Measurements from ENCODE around the gene GAL.

Gene GAL

GRCh38 chr11:68721075-68721474 lies 36.7 kb downstream of the GAL start:
- 89% methylated on average over 2 of the region's 2 CpGs for WGBS
- Histone ChIP-seq H3K27ac (ENCODE audit: low read depth, low read length) (no peak overlapping the region), H3K9me3 (ENCODE audit: insufficient read depth, low read depth, low read length) (peaks cover 3% of the 10 kb centered on the region; the same call in 1 of the 2 replicates), H3K36me3 (ENCODE audit: insufficient read depth, low read length) (no peaks in the 10 kb centered on the region), H3K9ac (ENCODE audit: low read depth, low read length) (no peak overlapping the region), H3K4me1 (ENCODE audit: insufficient read depth, low read length) (no peaks in the 10 kb centered on the region), H3K27me3 (ENCODE audit: insufficient read depth, low read length) (no peaks in the 10 kb centered on the region), H3K4me3 (ENCODE audit: low read length) (no peak overlapping the region)

- WGBS: 100% methylated on average over 1 of the region's 1 CpG
- Histone ChIP-seq H3K9ac (ENCODE audit: low read depth, low read length) (no peak overlapping the region), H3K27ac (ENCODE audit: low read depth, low read length) (no peak overlapping the region), H3K4me3 (ENCODE audit: low read length) (no peak overlapping the region), H3K36me3 (ENCODE audit: insufficient read depth, low read length) (no peaks in the 10 kb centered on the region), H3K4me1 (ENCODE audit: insufficient read depth, low read length) (no peaks in the 10 kb centered on the region), H3K27me3 (ENCODE audit: insufficient read depth, low read length) (no peaks in the 10 kb centered on the region), H3K9me3 (ENCODE audit: insufficient read depth, low read depth, low read length) (peaks cover 3% of the 10 kb centered on the region; the same call in 1 of the 2 replicates)
Observed at GRCh38 chr11:68722143-68722542, 37.8 kb downstream of the GAL start.

- Histone ChIP-seq H3K36me3 (ENCODE audit: insufficient read depth, low read length) (no peaks in the 10 kb centered on the region), H3K4me1 (ENCODE audit: insufficient read depth, low read length) (no peaks in the 10 kb centered on the region), H3K9ac (ENCODE audit: low read depth, low read length) (no peak overlapping the region), H3K4me3 (ENCODE audit: low read length) (no peak overlapping the region), H3K27me3 (ENCODE audit: insufficient read depth, low read length) (no peaks in the 10 kb centered on the region), H3K27ac (ENCODE audit: low read depth, low read length) (no peak overlapping the region), H3K9me3 (ENCODE audit: insufficient read depth, low read depth, low read length) (peaks cover 3% of the 10 kb centered on the region; the same call in 1 of the 2 replicates)
- 88% methylated on average over 4 of the region's 4 CpGs for WGBS
Observed at GRCh38 chr11:68724293-68724692, 39.9 kb downstream of the GAL start.

GRCh38 chr11:68727783-68728182 lies 43.4 kb downstream of the GAL start:
- Histone ChIP-seq H3K9me3 (ENCODE audit: insufficient read depth, low read depth, low read length) (no peaks in the 10 kb centered on the region), H3K36me3 (ENCODE audit: insufficient read depth, low read length) (no peaks in the 10 kb centered on the region), H3K27me3 (ENCODE audit: insufficient read depth, low read length) (no peaks in the 10 kb centered on the region), H3K4me3 (ENCODE audit: low read length) (no peak overlapping the region), H3K9ac (ENCODE audit: low read depth, low read length) (no peak overlapping the region), H3K4me1 (ENCODE audit: insufficient read depth, low read length) (no peaks in the 10 kb centered on the region), H3K27ac (ENCODE audit: low read depth, low read length) (no peak overlapping the region)
- WGBS: 84% methylated on average over 6 of the region's 6 CpGs

- Histone ChIP-seq H3K36me3 (ENCODE audit: insufficient read depth, low read length) (peaks cover 22% of the 10 kb centered on the region; the same call in 1 of the 2 replicates), H3K4me1 (ENCODE audit: insufficient read depth, low read length) (no peaks in the 10 kb centered on the region), H3K4me3 (ENCODE audit: low read length) (no peak overlapping the region), H3K9ac (ENCODE audit: low read depth, low read length) (no peak overlapping the region), H3K27me3 (ENCODE audit: insufficient read depth, low read length) (no peaks in the 10 kb centered on the region), H3K9me3 (ENCODE audit: insufficient read depth, low read depth, low read length) (no peaks in the 10 kb centered on the region), H3K27ac (ENCODE audit: low read depth, low read length) (no peak overlapping the region)
- WGBS: 95% methylated on average over 7 of the region's 7 CpGs
Observed at GRCh38 chr11:68734111-68734510, 49.8 kb downstream of the GAL start.

GRCh38 chr11:68735125-68735524 lies 50.8 kb downstream of the GAL start:
- WGBS: 95% methylated on average over 6 of the region's 6 CpGs
- H3K9me3 ChIP-seq (ENCODE audit: insufficient read depth, low read depth, low read length): no peaks in the 10 kb centered on the region
- H3K27me3 ChIP-seq (ENCODE audit: insufficient read depth, low read length): no peaks in the 10 kb centered on the region
- no peak overlapping the region for H3K4me3 ChIP-seq (ENCODE audit: low read length)
- H3K27ac ChIP-seq (ENCODE audit: low read depth, low read length): no peak overlapping the region
- H3K36me3 ChIP-seq (ENCODE audit: insufficient read depth, low read length): peaks cover 22% of the 10 kb centered on the region; the same call in 1 of the 2 replicates
- no peaks in the 10 kb centered on the region for H3K4me1 ChIP-seq (ENCODE audit: insufficient read depth, low read length)
- no peak overlapping the region for H3K9ac ChIP-seq (ENCODE audit: low read depth, low read length)

- Histone ChIP-seq H3K9me3 (ENCODE audit: insufficient read depth, low read depth, low read length) (no peaks in the 10 kb centered on the region), H3K4me3 (ENCODE audit: low read length) (no peak overlapping the region), H3K9ac (ENCODE audit: low read depth, low read length) (no peak overlapping the region), H3K27me3 (ENCODE audit: insufficient read depth, low read length) (no peaks in the 10 kb centered on the region), H3K27ac (ENCODE audit: low read depth, low read length) (no peak overlapping the region), H3K4me1 (ENCODE audit: insufficient read depth, low read length) (no peaks in the 10 kb centered on the region), H3K36me3 (ENCODE audit: insufficient read depth, low read length) (peaks cover 24% of the 10 kb centered on the region; the same call in 1 of the 2 replicates)
- 94% methylated on average over 6 of the region's 6 CpGs for WGBS
Observed at GRCh38 chr11:68735646-68736045, 51.3 kb downstream of the GAL start.

Data from HUES64 (cell line).